Stomach (tissue), 4 donors: ENCODE results near the gene OLA1.

Experiments
- CTCF ChIP-seq, 7 experiments: fragments of 450-650 bp in 4 of 7; fragments of 200-600 bp in 3 of 7; sonication (generic) in 3 of 7; IDR thresholded peaks; one replicate each; pipeline ENCODE4 v1.5.1; 2016 to 2019; ENCODE audit warnings: antibody characterized with exemption in 7 of 7, control low read depth in 2 of 7, mild to moderate bottlenecking in 1 of 7
- EP300 ChIP-seq: sonication (generic); formaldehyde crosslinking; IDR thresholded peaks from one replicate; pipeline ENCODE4 v1.6.1; 2017; ENCODE audit warnings: antibody characterized with exemption
- POLR2A ChIP-seq, 4 donors: fragments of 450-650 bp; IDR thresholded peaks; one replicate each; pipeline ENCODE4 v1.6.1; 2016; ENCODE audit warnings: antibody characterized with exemption in 4 of 4, control low read depth in 2 of 4, mild to moderate bottlenecking in 1 of 4, moderate library complexity in 1 of 4
- POLR2AphosphoS5 ChIP-seq, 3 donors: sonication (generic); formaldehyde crosslinking; IDR thresholded peaks; one replicate each; pipeline ENCODE4 v1.6.1; 2016; ENCODE audit warnings: antibody characterized with exemption in 3 of 3

GRCh38 chr2:174158003-174158402, 90.3 kb downstream of the OLA1 start:
- TF ChIP-seq POLR2AphosphoS5 (IDR thresholded peaks at IDR 0.05), result no peak
- TF ChIP-seq EP300, result no peak
- peak in 3 of 7 experiments; percentile 14 to 41 (median 40) for TF ChIP-seq CTCF (IDR thresholded peaks at IDR 0.05)
- TF ChIP-seq POLR2A (IDR thresholded peaks at IDR 0.05), result no peak
